HepG2 (cell line): Measurements from ENCODE around the gene SENP6. TPM values are rescaled to one million over a fixed set of nuclear protein-coding genes. Genes with fewer than 3 reads are reported as not detected.

Experiments used
- AGO1 ChIP-seq: fragments of 200-400 bp; formaldehyde crosslinking; IDR thresholded peaks from 2 replicates; pipeline ENCODE4 v1.6.1; 2017; ENCODE audit warnings: mild to moderate bottlenecking, low read depth, low read length, moderate library complexity; ENCODE audit not compliant: poor library complexity, severe bottlenecking
- ETV6 ChIP-seq: sonication (generic); formaldehyde crosslinking; conservative IDR thresholded peaks from 2 replicates; pipeline ENCODE4 v1.4.0; 2020; ENCODE audit warnings: missing genetic modification reagents
- IRF2 ChIP-seq: IDR thresholded peaks from 2 replicates; pipeline ENCODE4 v1.6.1; 2018; ENCODE audit warnings: missing genetic modification reagents, missing compliant biosample characterization
- MEF2D ChIP-seq: sonication (generic); formaldehyde crosslinking; IDR thresholded peaks from 2 replicates; pipeline ENCODE4 v1.5.1; 2020; ENCODE audit warnings: mild to moderate bottlenecking, missing genetic modification reagents
- SNAPC2 ChIP-seq: sonication (generic); formaldehyde crosslinking; IDR thresholded peaks from 2 replicates; pipeline ENCODE4 v1.8.1; 2022; ENCODE audit warnings: mild to moderate bottlenecking, missing genetic modification reagents
- SP140L ChIP-seq: sonication (generic); formaldehyde crosslinking; IDR thresholded peaks from 2 replicates; pipeline ENCODE4 v1.4.0; 2020; ENCODE audit warnings: missing genetic modification reagents, borderline replicate concordance
- TP53 ChIP-seq: sonication (generic); formaldehyde crosslinking; conservative IDR thresholded peaks from 2 replicates; pipeline ENCODE4 v1.4.0; 2020; ENCODE audit warnings: missing genetic modification reagents
- XRCC5 ChIP-seq: fragments of 200-400 bp; formaldehyde crosslinking; optimal IDR thresholded peaks from 2 replicates; pipeline ENCODE3; 2017; ENCODE audit warnings: mild to moderate bottlenecking, low read length
- ZKSCAN1 ChIP-seq: fragments of 150-350 bp; IDR thresholded peaks from 2 replicates; pipeline ENCODE4 v1.6.1; 2014; ENCODE audit warnings: low read length
- ZNF260 ChIP-seq: sonication (generic); formaldehyde crosslinking; IDR thresholded peaks from 2 replicates; pipeline ENCODE4 v1.4.0; 2020; ENCODE audit warnings: missing genetic modification reagents, low read depth, mild to moderate bottlenecking, borderline replicate concordance
- ZNF768 ChIP-seq: sonication (generic); formaldehyde crosslinking; IDR thresholded peaks from 2 replicates; pipeline ENCODE4 v1.4.0; 2020; ENCODE audit warnings: missing genetic modification reagents
- ZNF879 ChIP-seq: sonication (generic); formaldehyde crosslinking; IDR thresholded peaks from 2 replicates; pipeline ENCODE4 v1.8.1; 2023; ENCODE audit warnings: missing genetic modification reagents
- polyA plus RNA-seq, 8 experiments: library from polyadenylated mRNA; depleted of rRNA in 3 of 8; stranded (reverse) in 7 of 8; unstranded in 1 of 8; fragments of >200 nt; fragmentation: Illumina TruSeq in 4 of 8; extraction: Trizol in 4 of 8; gene quantifications; 2 replicates each; pipeline versions ENCODE4 v1.2.1 to v1.2.3, GENCODE V29; 2011 to 2016; ENCODE audit warnings: low read depth in 4 of 8, missing spikeins in 1 of 8, mixed read lengths in 1 of 8; ENCODE audit not compliant: insufficient read depth in 1 of 8
- total RNA-seq, 5 experiments: library from RNA; depleted of rRNA; stranded (reverse); fragments of >200 nt; fragmentation: Illumina TruSeq; extraction: Trizol; gene quantifications; 2 replicates each; pipeline ENCODE4 v1.2.3, GENCODE V29; 2016; ENCODE audit warnings: low read depth in 1 of 5
- TF ChIP-seq, protein P1 (sequence below): sonication (generic); formaldehyde crosslinking; IDR thresholded peaks from 2 replicates; pipeline ENCODE4 v1.4.0; 2020; ENCODE audit warnings: low read depth, missing genetic modification reagents
- TF ChIP-seq, protein P2 (sequence below): sonication (generic); formaldehyde crosslinking; IDR thresholded peaks from 2 replicates; pipeline ENCODE4 v1.5.0; 2020; ENCODE audit warnings: mild to moderate bottlenecking, missing genetic modification reagents
- TF ChIP-seq, protein P3 (sequence below): sonication (generic); formaldehyde crosslinking; IDR thresholded peaks from 2 replicates; pipeline ENCODE4 v1.5.1; 2020; ENCODE audit warnings: mild to moderate bottlenecking, missing genetic modification reagents, moderate library complexity
- TF ChIP-seq, protein P4 (sequence below): sonication (generic); formaldehyde crosslinking; IDR thresholded peaks from 2 replicates; pipeline ENCODE4 v1.4.0; 2020; ENCODE audit warnings: mild to moderate bottlenecking, missing genetic modification reagents, borderline replicate concordance

SENP6 gene
- total and polyA plus RNA-seq, 2 of the 13 experiments (the other 11 are each of a cell fraction or from before 2014, with no cell fraction given): 21.9 to 50.1 TPM

DNA sequence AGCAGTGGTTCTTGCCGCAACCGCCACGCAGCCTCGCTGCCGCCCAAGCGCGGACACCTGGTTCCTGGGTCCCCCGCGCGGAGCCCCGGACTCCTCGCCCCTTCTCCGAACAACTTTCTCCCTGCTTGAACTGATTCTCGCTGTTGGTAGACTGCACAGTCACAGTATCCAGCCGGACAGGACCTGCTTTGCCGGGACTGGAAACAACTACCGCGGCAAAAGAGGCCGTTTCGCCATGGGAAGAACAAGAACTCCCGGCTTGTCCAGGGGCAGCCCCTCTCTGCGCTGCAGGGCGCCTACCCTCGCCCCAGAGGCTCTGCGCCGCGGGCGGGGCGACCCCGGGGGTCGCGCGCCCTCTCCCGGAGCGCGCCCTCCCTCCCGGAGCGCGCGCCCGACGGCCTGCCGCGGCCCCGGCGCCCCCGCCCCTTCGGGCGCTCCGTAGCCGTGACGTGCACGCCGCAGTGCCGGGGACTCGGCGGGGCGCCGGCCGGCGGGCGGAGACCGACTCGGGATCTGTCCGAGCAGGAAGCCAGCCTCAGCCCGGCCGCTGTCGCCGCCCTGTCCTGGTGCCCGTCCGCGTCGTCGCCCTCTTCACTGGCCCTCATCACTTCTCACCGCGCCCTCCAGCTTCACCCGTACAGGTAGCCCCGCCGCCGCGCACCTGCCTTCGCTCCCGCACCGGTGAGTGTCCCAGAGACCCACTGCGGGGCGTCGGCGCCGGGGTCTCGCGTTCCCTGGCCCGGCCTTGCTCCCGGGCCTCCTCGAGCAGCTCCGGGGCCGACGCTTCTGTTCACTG lies 147.3 kb downstream of the SENP6 start, which contains the start of gene MYO6 (continued):
- TF ChIP-seq, protein P1, sequence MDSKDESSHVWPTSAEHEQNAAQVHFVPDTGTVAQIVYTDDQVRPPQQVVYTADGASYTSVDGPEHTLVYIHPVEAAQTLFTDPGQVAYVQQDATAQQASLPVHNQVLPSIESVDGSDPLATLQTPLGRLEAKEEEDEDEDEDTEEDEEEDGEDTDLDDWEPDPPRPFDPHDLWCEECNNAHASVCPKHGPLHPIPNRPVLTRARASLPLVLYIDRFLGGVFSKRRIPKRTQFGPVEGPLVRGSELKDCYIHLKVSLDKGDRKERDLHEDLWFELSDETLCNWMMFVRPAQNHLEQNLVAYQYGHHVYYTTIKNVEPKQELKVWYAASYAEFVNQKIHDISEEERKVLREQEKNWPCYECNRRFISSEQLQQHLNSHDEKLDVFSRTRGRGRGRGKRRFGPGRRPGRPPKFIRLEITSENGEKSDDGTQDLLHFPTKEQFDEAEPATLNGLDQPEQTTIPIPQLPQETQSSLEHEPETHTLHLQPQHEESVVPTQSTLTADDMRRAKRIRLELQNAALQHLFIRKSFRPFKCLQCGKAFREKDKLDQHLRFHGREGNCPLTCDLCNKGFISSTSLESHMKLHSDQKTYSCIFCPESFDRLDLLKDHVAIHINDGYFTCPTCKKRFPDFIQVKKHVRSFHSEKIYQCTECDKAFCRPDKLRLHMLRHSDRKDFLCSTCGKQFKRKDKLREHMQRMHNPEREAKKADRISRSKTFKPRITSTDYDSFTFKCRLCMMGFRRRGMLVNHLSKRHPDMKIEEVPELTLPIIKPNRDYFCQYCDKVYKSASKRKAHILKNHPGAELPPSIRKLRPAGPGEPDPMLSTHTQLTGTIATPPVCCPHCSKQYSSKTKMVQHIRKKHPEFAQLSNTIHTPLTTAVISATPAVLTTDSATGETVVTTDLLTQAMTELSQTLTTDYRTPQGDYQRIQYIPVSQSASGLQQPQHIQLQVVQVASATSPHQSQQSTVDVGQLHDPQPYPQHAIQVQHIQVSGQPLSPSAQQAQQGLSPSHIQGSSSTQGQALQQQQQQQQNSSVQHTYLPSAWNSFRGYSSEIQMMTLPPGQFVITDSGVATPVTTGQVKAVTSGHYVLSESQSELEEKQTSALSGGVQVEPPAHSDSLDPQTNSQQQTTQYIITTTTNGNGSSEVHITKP (CRISPR knock-in tag): no peak
- TF ChIP-seq, protein P2, sequence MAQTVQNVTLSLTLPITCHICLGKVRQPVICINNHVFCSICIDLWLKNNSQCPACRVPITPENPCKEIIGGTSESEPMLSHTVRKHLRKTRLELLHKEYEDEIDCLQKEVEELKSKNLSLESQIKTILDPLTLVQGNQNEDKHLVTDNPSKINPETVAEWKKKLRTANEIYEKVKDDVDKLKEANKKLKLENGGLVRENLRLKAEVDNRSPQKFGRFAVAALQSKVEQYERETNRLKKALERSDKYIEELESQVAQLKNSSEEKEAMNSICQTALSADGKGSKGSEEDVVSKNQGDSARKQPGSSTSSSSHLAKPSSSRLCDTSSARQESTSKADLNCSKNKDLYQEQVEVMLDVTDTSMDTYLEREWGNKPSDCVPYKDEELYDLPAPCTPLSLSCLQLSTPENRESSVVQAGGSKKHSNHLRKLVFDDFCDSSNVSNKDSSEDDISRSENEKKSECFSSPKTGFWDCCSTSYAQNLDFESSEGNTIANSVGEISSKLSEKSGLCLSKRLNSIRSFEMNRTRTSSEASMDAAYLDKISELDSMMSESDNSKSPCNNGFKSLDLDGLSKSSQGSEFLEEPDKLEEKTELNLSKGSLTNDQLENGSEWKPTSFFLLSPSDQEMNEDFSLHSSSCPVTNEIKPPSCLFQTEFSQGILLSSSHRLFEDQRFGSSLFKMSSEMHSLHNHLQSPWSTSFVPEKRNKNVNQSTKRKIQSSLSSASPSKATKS: no peak
- TF ChIP-seq ETV6 (CRISPR knock-in tag) (0 out of 2 replicates have a peak, but pooled peaks have one; percentile 18), ZNF260 (CRISPR knock-in tag) (no peak), MEF2D (0 out of 2 replicates have a peak, but pooled peaks have one; percentile 28), SNAPC2 (CRISPR knock-in tag) (no peak), IRF2 (CRISPR knock-in tag) (peak; percentile 54; the same call in 1 of the 2 replicates), SP140L (CRISPR knock-in tag) (no peak), ZNF768 (CRISPR knock-in tag) (peak; percentile 39; the same call in 1 of the 2 replicates), XRCC5 (peak; percentile 23), AGO1 (no peak), ZKSCAN1 (no peak), TP53 (CRISPR knock-in tag) (no peak), ZNF879 (CRISPR knock-in tag) (no peak)
- TF ChIP-seq, protein P3, sequence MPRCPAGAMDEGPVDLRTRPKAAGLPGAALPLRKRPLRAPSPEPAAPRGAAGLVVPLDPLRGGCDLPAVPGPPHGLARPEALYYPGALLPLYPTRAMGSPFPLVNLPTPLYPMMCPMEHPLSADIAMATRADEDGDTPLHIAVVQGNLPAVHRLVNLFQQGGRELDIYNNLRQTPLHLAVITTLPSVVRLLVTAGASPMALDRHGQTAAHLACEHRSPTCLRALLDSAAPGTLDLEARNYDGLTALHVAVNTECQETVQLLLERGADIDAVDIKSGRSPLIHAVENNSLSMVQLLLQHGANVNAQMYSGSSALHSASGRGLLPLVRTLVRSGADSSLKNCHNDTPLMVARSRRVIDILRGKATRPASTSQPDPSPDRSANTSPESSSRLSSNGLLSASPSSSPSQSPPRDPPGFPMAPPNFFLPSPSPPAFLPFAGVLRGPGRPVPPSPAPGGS (CRISPR knock-in tag): peak; percentile 50; the same call in 1 of the 2 replicates
- TF ChIP-seq, protein P4, sequence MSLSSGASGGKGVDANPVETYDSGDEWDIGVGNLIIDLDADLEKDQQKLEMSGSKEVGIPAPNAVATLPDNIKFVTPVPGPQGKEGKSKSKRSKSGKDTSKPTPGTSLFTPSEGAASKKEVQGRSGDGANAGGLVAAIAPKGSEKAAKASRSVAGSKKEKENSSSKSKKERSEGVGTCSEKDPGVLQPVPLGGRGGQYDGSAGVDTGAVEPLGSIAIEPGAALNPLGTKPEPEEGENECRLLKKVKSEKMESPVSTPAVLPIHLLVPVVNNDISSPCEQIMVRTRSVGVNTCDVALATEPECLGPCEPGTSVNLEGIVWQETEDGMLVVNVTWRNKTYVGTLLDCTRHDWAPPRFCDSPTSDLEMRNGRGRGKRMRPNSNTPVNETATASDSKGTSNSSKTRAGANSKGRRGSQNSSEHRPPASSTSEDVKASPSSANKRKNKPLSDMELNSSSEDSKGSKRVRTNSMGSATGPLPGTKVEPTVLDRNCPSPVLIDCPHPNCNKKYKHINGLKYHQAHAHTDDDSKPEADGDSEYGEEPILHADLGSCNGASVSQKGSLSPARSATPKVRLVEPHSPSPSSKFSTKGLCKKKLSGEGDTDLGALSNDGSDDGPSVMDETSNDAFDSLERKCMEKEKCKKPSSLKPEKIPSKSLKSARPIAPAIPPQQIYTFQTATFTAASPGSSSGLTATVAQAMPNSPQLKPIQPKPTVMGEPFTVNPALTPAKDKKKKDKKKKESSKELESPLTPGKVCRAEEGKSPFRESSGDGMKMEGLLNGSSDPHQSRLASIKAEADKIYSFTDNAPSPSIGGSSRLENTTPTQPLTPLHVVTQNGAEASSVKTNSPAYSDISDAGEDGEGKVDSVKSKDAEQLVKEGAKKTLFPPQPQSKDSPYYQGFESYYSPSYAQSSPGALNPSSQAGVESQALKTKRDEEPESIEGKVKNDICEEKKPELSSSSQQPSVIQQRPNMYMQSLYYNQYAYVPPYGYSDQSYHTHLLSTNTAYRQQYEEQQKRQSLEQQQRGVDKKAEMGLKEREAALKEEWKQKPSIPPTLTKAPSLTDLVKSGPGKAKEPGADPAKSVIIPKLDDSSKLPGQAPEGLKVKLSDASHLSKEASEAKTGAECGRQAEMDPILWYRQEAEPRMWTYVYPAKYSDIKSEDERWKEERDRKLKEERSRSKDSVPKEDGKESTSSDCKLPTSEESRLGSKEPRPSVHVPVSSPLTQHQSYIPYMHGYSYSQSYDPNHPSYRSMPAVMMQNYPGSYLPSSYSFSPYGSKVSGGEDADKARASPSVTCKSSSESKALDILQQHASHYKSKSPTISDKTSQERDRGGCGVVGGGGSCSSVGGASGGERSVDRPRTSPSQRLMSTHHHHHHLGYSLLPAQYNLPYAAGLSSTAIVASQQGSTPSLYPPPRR (CRISPR knock-in tag): peak; percentile 17; the same call in 1 of the 2 replicates
